GM21737 (cell line): Measurements from ENCODE around the gene ROR1.

Source experiments
- ATAC-seq: cut with Tn5 transposase; IDR thresholded peaks from one replicate; pipeline ENCODE4 v1.9.1; 2021; ENCODE audit warnings: mild to moderate bottlenecking, moderate library complexity; ENCODE audit not compliant: unreplicated experiment

The ROR1 gene

DNA sequence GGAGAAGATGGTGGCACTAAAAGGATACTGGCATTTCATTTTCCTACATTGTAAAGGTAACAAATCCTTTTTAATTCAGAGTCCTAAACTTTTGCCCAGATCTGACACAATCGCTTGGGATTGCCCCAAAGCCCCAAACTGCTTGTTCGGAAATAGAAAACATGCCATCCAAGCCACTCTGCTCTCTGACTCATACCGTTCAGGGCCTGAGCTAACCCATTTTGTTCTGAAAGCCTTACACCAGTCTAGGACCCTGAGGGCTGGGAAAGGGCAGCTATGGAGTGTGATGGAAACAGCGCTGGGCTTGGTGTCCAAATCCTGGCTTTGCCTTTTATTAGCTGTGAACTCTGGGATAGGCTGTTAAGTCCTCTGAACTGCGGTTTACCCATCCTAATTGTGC, 270.2 kb downstream of the ROR1 start:
- no peak for ATAC-seq

DNA sequence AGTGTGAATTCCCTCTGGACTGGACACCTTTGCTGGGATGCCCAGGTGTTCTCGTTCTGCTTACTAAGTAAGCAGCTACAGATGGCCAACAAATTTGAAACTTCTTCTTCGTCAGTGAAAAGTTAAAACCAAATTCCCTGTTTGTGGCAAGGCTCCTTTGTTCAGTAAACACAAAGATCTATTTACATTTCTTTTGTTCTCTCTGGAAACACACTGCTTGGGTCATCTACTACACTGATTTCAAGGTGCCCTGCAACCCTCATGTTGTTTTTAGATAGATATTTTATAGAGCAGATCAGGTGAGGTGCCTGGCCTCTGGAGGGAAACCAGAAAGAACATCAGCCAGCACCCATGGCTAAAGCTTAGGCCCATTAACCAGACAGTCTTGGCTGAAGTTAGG, 272.4 kb downstream of the ROR1 start:
- no peak for ATAC-seq

DNA sequence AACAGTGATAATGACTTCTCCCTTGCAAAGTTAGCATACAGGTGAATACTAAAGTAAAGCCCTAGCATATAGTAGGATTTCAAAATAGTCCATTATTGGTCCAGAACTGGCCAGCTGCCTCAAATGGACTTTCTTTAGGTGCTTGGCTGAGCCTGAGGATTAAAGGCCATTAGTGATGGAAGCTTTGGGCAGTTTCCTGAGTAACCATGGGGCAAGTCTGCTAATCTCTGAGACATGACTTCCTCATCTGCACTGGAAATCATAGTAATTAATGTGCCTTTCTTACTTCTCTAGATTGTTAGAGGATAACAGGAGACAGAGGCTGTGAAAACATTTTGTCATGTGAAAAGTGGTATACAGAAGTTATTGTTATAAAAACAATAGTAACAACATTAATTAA, 273.1 kb downstream of the ROR1 start:
- no peak for ATAC-seq

DNA sequence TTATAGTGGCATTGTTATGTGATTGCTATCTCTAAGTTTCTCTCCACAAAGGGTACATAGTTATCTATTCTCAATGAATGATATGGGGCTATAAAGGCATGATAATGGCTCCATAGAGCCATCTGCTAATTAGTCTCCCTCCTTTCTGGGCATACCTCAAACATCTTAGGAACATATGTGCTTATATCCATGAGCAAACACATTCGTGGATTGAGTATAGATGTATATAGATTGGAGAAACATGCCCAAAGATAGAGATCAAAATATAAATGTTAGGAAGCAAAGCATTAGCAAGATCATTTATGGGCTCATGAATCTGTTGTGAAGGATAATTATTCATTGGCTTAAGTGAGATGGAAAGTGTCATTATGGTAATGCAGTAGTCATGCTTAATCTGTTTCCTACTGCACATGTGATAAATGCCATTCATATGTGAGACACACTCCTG, 273.8 kb downstream of the ROR1 start:
- ATAC-seq: no peak

DNA sequence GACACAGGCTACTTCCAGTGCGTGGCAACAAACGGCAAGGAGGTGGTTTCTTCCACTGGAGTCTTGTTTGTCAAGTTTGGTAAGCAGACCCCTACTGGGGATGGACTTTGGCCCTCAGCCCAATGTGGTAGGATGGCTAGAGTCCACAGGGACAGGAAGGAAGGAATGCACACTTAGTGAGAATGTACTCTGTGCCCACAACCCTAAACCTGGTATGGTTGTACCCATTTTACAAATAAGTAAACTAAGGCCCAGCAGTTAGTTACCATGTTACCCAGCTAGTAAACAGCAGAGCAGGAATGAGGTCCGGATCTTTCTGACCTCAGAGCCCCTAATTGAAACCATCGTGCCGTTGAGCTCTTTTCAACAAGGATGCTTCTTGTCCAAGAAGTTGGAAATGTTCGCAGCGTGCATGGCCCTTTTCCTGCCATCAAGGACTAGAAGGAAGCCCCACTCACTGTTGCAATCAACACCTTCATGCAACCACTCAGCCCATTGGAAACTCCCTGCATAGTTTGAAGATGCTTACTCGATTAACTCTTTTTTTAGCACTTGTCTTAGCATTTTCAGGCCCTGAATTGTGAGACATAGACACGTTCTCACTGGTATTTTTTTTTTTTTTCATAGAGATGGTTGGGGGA, 276.2 kb downstream of the ROR1 start:
- no peak for ATAC-seq

DNA sequence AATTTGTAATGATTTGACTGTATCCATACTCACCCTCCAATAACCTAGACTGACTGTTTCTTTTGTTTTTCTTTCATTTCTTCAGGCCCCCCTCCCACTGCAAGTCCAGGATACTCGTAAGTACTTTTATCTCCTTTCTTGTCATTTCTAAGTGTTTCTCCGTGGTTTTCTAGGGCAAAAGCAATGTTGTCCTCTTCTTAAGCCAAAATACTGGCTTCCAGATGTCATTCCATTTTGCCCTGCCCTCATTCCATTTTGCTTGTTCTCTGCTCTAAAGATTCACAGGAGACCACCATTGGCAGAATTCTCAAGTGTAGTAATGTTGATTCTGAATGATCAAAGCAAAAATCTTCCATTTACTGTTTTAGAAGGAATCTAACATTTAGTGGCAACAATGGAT, 276.8 kb downstream of the ROR1 start:
- ATAC-seq: no peak

DNA sequence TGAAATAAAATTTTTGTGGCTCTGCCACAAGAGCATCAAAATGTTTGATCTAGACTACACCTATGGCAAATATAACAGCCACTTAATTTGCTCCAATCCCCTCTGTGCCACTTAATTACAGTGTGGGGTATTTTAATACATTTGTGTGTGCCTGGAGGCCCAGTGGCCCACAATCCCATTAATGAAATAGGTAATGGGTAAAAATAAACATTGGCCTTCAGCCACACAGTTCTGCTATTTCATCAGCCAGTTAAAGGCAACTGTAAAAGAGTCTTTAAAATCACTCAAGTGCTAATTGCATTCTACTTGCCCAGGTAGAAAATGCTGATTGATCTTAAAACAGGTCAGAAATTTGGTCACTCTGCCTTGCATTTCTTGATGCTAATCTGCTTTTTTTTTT, 278.0 kb downstream of the ROR1 start:
- no peak for ATAC-seq

DNA sequence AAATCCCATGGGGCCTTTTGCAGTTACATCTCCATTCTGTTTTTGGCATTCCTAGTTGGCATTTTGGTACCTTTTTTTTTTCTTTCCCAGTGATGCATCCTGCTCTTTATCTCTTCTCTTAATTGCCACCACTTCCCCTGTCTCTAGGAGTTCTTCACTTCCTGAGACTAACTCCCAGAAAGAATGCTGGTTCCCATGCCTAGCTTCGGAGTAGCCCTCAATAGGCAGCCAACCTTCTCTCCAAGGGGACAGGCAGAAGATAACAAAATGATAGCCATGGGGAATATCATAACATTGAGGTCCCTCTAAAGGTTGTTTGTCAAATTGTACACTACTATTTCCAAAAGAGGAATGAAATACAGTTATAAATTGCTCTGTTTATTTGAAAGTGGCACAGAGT, 279.0 kb downstream of the ROR1 start:
- ATAC-seq: no peak

DNA sequence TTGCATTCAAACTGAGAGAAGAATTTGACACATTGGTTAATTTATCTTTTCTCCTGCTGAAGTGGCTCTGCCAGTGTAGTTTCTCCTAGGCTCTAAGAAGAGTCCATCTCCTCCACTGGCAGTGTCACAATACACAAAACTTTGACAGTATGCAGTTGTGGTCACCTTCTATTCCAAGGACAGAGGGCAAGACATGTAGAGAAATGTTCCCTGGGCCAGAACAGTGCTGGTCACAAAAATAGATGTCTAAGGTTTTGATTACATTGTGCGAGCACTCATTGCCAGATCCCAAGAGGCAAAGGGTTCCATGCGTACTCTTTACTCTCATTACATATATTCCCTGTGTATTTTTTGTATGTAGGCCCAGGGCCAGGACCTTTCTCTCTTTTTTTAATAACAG, 281.5 kb downstream of the ROR1 start:
- ATAC-seq: no peak

DNA sequence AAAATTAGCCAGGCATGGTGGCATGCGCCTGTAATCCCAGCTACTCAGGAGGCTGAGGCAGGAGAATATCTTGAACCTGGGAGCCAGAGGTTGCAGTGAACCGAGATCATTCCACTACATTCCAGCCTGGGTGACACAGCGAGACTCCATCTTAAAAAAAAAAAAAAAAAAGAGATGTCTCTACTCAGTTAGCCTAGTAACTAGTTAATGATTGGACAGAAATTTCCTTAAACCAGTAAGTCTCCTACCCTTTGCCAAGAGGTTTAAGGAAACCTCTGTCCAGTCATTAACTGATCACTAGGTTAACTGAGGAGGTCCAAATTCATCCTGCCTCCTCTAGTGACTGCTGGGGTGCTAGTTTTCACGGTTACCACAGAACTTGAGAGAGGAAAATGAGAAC, 285.7 kb downstream of the ROR1 start:
- ATAC-seq: no peak

DNA sequence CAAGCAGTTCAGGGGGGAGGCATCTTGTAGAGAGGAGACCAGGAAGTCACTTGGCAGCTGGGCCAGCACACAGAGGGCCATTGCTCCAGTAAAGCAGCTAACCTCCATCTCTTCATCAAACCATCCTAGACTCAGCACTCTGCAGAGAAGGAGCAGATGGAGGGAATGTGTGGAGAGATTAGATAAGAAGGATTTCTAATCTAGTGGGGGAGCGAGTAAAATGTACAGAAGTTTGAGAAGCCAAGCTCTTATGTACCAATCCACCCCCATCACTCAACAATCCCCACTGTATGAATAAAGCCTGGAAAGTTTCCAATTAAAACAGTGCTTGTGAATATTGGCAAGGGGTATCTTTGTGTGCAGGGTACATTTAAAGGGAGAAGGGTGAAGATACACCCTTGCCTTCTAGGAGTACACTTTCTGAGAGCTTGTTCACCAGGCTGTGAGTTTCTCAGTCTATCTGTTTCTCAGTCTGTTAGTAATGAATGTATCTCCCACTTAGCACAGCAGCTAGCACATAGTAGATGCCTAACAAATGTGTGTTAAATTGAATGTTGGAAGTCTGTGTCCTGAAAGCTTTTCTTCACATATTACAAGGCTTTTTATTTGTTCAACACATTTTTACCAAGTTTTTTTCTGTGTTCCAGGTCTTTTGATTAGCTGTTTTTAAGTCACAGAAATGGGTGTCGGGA, 286.9 kb downstream of the ROR1 start:
- ATAC-seq: no peak

DNA sequence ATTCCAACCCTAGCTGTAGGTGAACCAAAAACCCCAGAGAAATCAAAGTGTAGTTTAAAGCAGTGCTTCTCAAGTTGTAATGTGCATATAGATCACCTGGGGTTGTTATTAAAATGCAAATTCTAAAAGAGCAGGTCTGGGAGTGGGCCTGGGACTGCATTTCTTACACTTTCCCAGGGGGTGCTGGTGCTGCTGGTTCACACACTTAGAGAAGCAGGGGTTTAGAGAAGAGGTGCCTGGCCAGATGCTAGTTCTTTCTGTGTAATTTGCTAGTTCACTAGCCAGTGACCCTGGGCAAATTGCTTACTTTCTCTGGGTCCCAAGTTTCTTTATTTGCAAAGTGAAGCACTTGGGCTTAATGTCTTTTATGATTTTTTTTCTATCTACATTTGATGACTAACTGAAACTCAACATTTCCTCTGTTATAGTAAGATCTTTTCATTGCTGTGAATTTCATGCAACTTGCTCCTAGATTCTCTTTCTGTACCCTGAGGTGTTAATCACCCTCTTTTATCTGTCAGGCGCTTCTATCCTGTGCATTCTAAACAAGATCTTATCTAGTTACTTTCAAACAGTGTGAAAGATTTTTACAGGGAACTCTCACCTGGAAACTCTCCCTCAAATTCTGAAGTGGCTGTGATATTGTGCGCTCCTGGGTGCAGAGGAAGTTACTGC, 287.8 kb downstream of the ROR1 start:
- no peak for ATAC-seq

DNA sequence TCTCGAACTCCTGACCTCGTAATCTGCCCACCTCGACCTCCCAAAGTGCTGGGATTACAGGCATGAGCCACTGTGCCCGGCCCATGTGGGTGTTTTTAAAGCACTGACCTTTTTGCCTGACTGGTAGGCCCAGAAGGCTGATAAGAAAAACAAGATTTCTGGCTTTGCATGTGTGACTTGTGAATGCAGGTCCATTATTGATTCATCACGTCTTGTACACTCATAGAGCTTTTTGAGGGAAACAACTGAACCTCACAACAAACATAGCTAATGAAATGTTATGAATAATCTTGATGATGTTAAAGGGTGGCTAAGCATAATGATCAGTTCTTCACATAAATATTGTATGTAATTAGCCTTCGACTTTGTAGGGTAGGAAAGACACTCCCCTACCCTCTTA, 288.7 kb downstream of the ROR1 start:
- ATAC-seq: no peak

DNA sequence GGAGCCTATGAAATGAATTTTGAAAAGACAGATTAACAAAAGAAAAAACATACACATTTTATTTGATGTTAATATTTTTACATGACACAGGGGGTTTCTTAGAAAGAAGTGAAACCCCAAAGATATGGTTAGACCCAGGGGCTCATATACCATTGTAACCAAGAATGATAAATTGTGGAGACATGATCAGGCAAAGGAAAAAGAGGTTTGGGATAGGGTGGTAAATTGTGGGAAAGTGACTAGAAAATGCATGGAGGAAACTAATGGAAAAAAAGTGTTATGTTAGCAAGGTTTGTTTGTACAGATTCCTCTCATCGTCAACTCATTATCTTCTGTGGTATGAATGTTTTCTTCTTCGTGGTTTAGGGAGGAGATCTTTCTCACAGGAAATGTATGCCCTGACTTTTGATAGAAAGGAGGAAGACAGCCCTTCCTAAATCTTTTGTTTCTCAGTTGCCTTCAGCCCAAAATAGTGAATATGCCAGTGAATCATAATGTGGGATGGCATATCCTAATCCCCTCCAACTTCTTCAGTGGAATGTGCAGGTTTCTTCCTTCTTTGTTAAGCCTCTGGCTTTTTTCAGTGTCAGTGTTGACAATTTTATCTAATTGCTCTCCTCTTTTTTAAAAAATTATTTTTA, 289.2 kb downstream of the ROR1 start:
- no peak for ATAC-seq

DNA sequence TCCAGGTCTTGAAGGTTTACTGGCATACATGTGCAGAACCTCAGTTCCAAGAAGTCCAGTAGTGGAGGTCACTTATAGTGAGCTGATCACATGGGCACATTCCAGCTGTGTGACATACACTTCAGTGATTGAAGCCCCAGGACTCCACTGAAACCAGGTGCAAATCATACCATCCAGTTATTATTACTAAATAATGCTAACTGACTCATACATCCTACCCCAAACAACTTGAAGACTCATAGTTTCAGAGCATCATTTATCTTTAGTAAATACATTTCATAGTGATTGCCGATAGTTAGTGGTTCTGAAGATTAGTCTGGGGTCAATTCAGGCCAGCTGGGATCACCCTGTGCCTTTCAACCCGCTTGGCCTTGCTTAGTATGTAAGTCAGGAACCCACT, 291.8 kb downstream of the ROR1 start:
- no peak for ATAC-seq

DNA sequence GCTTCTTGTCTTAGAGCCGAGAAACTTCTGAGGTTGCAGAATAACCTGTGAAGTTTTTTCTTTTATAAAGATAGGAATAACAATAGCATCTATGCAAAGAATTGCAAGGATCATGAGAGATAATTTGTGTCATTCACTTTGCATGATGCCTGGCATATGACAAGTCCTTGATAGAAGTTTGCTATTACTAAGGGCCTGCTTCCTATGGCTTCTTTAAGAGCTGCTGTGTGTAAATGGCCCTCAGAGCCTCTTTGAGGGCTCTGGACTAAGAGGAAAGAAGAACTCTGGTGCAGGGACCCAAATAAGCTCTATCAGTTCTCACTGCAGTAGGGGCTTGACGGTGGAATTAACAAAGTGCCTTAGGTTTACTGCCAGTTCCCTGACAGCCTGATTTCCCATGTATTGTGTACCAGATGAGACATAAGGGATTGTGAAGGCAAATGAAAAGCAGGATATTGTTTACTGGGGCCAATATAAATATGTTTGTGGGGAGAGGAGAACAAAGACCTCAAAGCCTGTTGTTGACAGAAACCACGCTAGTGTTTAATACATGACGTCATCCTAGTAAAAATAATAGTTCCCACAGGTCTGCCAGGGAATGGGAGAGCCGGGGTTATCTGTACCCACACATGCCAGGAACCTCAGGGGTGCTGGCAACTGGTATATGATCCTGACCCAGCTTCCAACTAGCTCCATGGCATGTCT, 298.4 kb downstream of the ROR1 start:
- no peak for ATAC-seq

DNA sequence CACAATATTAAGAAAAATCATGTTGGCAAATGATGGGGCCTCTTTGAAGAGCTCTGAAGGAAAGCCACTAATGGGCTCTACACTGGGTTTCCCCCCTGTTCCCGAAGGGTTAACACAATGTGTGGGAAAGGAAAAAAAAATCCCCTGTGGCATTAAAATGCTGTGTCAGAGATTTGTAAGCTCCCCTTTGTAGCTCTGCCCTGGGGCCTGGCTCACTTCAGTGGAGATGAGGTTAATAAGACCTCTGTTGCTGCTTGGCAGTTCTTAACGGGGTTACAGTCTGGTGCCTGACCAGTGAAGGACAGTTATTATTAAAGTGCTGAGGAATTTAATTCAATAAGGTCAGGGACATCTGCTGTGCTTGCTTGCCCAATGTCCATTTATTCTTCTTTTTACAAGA, 299.9 kb downstream of the ROR1 start:
- ATAC-seq: no peak

DNA sequence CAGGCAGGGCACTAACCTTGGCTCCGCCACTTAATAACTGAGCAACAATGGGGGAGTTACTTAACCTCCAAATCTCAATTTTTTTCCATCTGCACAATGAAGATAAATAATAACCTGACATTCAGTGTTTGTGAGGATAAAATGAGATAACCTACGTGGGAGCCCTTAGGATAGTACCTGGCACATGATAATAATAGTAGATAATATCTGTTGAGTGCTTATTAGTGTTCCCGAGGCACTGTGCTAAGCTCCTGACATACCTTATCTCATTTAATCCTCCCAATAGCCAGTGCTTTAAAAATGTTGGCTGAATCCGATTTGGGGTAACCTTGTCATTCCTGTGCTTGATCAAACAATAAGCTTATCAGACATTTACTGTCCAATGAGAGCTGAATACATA, 300.9 kb downstream of the ROR1 start:
- no peak for ATAC-seq

DNA sequence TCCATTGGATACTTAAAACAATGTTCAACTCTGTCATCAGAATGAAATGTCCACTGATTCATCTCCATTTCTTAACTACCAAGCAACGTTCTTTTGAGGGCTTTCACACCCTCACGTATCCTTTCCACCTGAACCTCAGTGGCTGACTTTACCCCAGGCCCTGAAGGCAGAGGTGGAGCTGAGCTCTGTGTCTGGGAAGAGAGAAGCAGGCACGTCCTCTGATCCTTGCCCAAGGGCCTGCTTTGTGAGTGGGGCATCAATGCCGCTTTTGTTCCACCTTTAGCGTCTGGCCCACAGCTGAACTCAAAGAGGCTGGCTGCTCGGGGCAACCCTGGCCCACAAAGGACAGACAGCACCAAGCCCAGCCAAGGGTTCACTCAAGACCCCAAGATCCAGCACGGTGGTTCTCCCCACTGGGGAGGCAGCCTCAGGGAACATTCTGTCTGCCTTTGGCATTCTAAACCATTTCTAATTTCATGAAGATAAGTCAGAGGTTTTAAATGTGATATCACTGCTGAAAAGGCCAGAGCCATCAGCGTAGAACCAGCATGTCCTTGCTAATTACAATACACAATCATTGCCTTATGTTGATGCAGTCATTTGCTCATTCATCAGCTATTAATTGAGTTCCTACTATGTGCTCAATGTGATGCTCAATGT, 303.6 kb downstream of the ROR1 start:
- ATAC-seq: no peak

DNA sequence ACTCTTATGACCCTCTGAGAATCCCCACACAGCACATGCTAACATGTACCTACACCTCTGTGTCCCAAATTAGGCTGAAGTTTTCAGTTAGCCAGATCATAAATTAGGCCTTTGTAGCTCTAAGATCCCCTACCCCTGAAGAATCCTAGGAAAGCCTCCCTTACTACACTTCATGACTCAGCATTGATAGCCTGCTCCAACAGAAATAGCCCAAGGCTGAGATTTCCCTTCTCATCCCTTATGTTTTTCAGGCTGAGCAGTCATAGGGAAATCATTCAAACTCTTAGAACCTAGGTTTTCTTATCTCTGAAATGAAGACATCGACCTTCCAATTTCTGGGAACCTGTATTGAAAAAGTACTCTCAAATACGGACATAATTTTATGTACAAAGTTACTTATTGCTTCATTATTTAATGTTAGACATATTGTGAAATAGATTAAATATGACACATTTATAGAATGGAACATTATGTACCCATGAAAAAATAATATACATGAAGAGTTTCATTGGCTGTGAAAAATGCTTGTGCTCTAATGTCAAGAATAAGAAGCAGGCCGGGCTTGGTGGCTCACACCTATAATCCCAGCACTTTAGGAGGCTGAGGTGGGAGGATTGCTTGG, 307.2 kb downstream of the ROR1 start:
- ATAC-seq: no peak
